ACHN (cell line): ENCODE measurements around the gene NOXA1.
"Not testable (repeated sequence)": the region's sequence is repeated elsewhere in the genome, so short reads cannot be mapped to it uniquely, and the experiment has no call there.

Experiments
- DNase-seq: peaks from one replicate; pipeline ENCODE4 v3.0.0-alpha.2; 2015
- in situ Hi-C: cut with HindIII; loops from 2 replicates; pipeline ENCODE4 v1.10.0; 2017; ENCODE audit warnings: low sequenced_read_pairs, low pct_ligation_motif_present, low pct_unique_long_range_greater_than_20kb

The NOXA1 gene

DNA sequence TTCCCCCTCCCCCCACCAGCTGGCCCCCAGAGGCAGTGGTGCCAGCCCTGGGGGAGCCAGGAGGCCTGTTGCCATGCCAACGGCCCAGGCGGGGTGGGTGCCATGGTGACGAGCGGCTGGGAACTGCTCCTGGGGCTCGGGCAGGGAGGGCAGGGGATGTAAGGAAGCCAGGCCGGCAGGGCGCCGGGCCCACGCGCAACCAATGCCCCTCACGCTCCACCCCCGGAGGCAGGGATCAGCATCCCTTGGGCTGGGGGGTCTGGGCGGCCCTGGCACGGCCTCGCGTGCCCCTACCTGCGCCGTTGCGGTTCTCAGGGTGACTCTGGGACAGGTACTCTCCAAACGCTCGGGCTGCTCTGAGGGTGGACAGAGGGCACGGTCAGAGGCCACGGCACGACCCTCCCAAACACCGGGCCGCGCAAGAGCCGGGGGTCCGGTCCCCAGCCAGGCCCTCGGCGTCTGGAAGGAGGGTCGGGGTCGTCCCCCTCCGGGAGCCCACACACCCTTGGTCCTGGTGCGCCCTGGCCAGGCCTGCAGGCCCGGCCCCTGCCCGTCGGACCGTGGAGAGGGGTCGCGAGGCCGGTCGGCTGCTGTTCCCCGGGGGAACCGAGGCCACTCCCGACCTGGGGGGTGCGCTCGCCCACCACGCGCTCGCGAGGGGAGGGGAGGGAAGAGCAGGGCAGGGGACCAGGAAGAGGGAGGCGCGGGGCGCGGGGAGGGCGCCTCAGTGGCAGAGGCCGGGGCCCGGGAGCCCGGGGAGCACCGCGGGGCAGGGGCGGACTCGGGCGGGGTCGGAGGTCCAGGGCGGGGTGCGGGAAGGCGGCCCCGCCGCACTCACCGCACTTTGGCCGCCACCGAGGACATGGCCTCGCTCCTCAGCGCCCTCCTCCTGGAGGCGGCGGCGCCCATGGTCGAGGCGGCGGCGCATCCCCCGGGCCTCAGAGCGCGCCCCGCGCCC lies 35.3 kb downstream of the NOXA1 start:
- in situ Hi-C loops = no loop called here
- DNase-seq = peak; percentile 22

DNA sequence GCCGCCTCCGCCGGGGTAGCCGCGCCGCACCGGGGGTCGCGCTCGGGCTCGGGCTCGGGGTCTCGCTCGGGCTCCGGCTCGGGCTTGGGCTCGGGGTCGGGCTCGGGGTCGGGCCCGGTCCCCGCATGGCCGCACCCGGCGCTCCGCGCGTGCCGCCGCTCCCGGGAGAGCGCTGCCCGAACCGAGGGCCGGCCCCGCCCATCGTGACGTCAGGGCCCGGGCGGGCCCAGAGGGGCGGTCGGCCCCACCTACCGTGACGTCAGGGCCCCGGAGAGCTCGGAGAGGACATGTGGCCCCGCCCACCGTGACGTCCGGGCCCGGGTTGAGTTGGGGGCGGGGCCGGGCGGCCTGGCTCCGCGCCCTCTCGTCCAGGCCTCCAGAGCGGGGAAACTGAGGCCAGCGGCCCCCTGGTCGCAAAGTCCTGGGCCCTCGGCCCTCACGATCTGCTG lies 36.0 kb downstream of the NOXA1 start, which contains the start of gene NSMF:
TSS of gene NSMF (minus strand) at position 183 of the 449 bp plus-strand sequence. CDS start 232 bp downstream, outside the sequence.
- in situ Hi-C loops = no loop called here
- peak; percentile 87 for DNase-seq

DNA sequence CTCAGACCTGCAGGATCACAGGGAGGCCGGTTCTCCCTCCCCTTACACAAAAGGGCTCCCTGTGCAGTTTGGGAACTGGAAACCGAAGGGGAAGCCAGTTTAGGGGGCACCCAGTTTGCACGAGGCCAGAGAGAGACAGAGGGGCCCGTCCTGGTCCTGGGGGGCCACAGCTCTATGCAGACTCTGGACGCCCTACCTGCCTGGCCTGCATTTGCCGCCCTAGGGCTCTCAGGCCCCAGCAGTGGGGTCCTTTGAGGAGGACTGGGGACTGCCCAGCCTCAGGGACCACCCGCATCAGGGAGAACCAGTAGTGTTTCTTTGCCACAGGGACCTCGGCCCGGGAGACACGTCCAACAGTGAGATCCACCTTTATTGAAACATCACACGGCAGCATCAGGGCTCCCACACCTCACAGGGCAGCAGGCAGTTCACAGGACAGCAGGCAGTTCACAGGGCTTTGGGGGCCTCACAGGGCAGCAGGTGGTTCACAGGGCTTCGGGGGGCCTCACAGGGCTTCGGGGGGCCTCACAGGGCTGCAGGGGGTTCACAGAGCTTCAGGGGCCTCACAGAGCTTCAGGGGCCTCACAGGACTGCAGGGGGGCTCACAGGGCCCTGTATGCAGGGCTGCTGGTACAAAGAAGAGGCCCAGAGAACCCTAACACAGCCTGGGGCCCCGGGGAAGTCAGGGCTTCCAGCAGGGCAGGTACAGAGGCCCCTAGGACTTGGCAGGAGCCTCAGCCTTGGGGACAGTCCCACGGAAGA lies 36.6 kb downstream of the NOXA1 start:
- no peak for DNase-seq
- in situ Hi-C loops = no loop called here

DNA sequence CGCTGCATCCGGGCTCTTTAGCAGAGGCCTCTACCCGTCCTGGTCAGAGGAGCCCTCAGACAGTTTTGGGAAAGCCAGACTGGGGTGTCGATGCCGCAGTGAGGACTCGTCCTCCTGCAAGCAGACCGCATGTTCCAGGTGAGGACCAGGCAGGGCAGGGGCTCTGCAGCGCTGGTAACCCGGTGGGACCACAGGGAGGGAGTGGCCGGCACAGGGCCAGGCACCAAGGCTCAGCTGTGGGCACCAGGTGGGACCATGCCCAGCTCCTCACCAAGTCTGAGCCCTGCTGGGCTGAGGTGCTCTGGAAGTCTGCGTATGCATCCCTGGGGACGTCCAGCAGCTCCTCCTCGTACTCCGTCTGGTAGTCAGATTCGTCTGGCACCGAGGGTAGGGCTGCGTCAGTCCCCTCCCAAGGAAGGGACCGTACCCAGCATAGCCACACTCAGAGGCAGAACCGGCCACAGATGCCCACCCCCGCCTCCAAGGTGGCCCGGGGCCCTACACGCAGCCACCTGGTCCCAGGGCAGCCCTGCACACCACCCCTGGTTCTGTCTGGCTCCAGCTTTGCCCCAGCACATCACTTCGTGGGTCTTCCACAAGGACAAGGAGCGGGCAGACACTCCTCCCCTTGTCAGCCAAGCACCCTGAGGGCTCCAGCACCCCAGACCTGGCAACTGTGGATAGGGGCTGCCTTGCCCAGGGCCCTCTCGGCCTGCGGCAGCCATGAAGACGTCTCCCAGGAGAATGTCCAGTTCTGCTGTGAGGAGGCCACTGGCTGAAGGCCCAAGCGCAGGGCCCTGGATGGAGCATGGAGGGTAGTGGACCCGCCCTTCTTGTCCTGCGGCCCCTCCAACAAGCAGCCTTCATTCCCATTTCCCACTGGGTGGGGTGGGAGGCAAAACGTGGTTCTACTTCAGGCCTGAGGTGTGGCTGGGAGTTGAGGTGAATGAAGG lies 37.4 kb downstream of the NOXA1 start:
- in situ Hi-C loops = no loop called here
- DNase-seq = no peak

DNA sequence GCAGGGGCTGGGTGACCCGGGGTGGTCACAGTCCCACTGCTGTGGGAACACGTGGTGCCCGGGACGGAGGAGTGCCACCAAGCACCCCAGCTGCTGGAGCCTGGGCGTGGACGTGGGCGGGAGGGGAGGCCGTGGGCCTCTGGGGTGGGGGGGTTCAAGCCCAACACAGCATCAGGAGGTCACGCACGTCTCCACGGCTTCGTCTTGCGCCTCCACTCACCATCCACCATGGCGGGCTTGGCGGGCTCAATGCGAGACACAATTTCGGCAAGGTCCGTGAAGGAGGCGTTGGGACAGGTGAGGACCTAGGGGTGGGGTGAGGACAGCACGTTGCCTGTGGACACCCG lies 38.1 kb downstream of the NOXA1 start:
- no peak for DNase-seq
- in situ Hi-C loops = no loop called here

DNA sequence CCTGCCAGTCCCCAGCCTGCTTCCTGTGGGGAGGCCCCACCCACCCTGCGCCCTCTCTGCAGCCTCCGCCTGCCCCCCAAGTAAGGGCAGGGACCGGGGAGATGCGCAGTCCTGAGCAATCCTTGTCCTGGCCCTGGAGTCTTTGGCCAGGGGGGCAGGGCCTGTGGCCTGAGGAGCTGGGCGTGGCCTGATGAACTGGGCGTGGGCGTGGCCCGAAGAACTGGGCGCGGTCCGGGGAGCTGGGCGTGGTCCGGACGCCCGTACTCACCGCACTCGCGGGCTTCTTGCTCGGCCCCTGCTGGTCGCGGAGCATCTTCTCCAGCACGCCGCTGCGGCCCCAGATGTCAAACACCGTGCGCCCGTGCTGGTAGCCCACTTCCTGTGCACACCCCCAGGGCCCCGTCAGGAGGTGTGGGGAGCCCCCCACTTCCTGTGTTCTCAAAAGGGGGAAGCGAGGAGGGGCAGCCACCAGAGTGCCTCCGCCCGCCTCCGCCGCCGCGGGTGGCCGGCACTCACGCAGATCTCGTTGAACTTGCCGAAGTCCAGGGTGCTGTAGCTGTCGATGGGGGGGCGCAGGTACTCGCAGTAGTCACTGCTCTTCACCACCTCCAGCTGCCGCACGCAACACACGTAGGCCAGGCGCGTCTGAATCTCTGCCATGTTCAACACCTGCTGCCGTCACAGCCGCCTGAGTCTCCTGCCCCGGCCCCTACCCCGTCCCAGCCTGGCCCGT lies 38.6 kb downstream of the NOXA1 start:
- DNase-seq = no peak

DNA sequence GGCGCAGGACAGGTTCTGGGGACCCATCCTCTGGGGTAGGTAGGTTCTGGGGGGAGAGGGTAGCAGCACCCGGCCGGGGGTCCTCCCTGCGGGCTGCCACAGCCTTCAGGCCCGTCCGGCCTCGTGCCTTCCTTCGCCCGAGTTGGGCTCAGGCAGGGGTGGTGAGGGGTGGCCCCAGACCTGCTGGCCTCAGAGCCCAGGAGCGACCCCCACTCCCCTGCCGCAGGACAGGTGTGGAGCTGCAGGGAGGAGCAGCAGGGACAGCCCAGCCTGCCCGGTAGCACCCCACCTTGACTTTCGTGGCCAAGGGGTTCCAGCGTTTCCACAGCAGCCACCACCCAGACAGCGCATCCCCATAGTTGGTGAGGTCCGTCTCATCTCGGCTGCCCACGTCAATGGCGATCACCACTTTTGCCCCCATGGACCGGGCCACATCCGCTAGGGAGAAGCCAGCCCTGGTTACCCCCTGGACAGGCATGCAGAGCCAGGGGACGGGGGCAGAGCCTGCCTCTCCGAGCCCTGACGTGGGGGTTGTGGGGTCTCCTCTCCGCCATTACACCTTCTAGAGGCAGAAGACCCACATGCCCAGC lies 39.3 kb downstream of the NOXA1 start:
- in situ Hi-C loops = no loop called here
- no peak for DNase-seq

More for the DNA sequence above, 38.6 kb downstream of the NOXA1 start:
- in situ Hi-C loops = no loop called here

DNA sequence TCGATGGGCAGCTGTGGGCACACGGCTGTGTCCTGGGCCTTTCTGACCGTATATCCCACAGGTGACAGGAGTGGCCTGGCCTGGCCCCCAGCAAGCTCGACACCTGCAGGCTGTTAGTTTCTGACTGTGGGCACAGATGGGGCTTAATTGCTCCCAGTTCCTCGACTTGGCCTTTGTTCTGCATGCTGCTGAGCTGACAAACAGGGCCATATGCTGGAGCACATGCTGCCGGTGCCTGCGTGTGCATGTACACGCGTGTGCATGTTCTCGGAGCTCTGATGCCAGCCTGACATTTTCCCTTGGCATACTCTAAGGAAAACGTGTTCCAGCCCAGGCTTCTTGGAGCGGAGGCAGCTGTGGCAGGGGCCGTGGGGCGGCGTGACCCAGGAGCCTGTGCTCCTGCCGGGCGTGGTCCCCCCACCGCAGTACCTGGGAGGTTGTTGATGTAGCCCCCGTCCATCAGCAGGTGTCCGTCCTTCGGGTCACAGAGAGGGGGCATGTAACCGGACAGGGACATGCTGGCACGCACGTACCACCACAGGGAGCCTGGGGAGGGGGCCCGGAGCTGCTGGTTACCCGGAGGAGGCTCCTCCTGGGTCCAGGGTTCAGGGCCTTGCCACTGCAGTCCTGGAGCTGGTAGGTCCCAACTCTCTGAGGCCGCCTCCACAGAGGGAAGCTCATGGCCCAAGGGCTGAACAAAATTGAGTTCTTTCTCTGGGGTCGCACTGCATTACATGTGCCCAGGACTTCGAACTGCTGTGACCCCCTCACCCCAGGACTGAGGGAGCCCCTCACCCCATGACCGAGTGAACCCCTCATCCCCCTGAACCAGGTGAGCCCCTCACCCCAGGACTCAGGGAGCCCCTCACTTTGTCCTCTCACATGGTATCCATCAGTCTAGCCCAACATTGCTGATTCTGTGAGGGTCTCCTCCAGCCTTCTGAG lies 40.1 kb downstream of the NOXA1 start:
- in situ Hi-C loops = no loop called here
- no peak for DNase-seq

DNA sequence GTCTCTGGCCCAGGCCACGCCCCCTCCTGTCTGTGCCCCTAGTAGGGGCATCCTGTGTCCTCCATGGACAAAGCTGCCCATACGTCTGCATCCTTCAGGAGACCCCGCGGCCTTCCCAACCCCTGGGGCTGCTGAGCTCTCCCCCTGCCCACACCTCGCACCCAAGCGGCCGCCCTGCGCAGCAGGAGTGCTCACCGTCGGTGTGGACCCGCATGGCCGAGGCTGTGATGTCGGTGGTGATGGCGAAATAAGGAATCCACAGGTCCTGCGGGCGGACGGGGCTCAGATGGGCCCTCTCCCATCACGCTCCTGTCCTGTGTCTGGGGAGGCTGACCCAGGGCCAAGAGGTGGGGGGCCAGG lies 40.7 kb downstream of the NOXA1 start:
- DNase-seq = no peak
- in situ Hi-C loops = no loop called here

DNA sequence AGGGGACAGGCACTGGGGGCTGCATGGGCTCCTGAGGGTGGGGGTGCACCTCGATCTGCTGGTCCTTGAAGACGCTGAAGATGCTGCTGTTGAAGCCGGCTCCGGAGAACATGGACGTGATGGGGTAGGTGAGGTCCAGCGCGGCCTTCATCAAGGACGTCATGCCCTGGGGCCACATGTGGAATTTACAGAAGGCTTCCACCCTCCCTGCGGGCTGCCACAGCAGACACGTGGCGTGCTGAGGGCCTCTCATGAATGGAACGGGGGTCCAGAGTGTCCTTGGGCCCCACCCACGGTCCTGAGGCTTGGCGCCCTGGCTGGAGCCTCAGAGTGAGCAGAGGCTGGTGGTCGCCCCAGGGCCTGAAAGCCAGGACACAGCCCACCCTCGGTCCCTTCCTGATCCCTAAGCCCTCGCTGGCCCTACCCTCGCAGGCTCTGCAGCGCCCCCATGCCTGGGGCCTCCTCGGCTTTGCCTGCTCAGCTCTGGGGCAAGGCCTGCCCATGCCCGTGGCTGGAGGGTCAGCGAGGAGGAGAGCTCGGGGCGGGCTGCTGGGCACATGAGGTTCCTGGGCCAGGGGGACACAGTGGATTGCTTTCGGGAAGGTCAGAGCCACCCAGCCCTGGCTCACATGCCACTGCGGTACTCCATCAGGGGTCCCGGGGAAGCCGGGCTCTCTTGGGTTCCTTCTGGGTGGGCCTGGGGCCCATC lies 41.3 kb downstream of the NOXA1 start:
- no peak for DNase-seq
- in situ Hi-C loops = no loop called here

DNA sequence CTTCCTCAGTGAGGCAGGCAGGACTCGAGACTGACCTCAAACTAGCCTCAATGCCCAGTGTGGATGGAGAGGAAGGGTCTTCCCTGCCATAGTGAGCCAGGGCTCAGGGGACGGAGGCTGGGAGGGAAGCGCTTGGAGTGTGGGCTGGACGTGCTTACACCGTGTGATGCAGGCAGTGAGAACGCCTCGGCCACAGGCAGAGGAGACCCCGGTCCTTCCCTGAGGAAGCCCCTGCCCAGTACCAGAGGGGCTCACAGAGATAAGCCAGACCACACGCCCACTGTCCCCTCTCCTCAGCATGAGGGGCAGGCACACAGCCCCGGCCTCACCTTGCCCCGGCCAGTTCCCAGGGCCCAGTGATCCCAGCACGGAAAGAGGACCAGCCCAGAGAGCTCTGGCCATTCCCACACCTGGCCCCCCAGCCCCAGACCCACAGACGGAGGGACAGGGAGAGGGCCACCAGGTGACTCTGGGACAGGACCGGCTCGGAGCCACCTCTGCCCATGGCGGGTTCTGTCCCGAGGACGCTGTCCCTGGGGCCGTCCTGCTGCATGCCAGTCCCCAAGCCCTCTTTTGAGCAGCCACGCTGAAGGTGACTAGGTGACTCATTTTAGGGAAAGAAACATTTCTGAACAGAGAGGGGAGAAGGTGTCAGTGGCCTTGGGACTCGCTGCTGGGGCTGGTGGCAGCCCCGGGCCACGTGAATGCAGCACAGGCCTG lies 42.0 kb downstream of the NOXA1 start:
- in situ Hi-C loops = no loop called here
- DNase-seq = no peak

DNA sequence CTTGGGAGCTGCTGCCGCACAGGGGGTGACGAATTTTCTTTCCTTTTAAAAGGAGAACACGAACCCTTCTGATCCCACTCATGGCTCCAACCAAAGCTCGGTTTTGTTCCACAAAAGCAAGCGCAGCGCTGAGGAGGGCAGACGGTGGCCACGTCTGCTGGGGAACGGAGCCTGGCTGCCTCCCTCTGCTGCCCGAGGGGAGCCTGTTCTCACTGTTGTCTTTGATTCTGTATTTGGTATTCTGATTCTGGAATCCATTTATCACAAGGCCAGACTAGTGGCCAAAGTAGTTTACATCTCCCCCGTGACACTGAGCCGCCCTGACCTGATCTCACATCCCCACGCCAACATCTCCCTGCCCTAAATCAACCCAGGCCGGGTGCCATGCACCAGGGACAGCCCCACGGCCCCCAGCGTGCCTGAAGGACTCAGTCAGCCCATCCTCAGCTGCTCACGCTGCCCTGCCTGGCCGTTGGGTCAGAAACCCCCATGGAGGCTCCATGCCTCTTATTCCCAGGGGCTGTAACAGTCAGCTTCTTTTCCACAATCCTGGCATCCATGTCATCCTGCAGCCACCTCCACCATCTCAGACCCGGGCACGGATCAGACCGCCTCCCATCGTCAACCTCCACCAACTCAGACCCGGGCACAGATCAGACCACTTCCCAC lies 42.7 kb downstream of the NOXA1 start:
- in situ Hi-C loops = no loop called here
- no peak for DNase-seq

DNA sequence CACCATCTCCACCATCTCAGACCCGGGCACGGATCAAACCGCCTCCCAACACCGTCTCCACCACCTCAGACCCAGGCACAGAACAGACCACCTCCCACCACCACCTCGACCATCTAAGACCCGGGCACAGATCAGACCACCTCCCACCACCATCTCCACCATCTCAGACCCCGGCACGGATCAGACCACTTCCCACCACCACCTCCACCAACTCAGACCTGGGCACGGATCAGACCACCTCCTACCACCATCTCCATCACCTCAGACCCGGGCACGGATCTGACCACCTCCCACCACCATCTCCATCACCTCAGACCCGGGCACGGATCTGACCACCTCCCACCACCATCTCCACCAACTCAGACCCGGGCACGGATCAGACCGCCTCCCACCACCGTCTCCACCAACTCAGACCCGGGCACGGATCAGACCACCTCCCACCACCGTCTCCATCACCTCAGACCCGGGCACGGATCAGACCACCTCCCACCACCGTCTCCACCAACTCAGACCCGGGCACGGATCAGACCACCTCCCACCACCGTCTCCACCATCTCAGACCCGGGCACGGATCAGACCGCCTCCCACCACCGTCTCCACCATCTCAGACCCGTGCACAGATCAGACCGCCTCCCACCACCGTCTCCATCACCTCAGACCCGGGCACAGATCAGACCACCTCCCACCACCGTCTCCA lies 43.3 kb downstream of the NOXA1 start:
- DNase-seq, in situ Hi-C loops: not testable (repeated sequence)

DNA sequence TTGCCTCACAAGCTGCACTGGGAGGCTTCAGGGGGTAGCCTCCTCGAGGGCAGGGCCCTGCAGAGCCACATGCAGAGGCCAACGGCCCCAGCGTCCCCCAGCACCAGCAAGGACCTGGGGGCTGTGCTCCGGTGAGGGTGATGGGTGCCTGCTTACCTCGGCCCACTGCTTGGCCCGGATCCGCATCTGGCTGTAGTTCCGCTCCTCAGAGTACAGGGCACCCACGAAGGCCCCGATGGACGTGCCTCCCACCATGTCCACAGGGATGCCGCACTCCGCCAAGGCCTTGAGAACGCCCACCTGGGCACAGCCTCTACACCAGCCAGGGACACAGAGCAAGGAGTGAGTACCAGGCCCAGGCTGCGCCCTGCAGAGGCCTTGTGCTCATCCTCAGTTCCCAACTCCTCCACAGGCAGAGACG lies 44.0 kb downstream of the NOXA1 start:
- in situ Hi-C loops = no loop called here
- no peak for DNase-seq
